Right kidney (tissue), 1 donor: ENCODE results near the gene ANKRD34C.
"Not testable (repeated sequence)": the region's sequence is repeated elsewhere in the genome, so short reads cannot be mapped to it uniquely, and the experiment has no call there.

Experiments used
- DNase-seq: peaks from one replicate; pipeline ENCODE4 v3.0.0-alpha.2; 2016

The ANKRD34C gene

GRCh38 chr15:79310985-79311900 lies 28.7 kb downstream of the ANKRD34C start, which contains the start of gene TMED3:
Gene TMED3, plus strand, starts transcription at chr15:79311112. Its CDS starts 138 bp downstream, at chr15:79311250.
- DNase-seq, result peak; percentile 88

GRCh38 chr15:79311901-79312553 lies 29.5 kb downstream of the ANKRD34C start:
- no peak for DNase-seq

- DNase-seq, result no peak
Observed at GRCh38 chr15:79314186-79314585, 31.7 kb downstream of the ANKRD34C start.

- DNase-seq, result no peak
Observed at GRCh38 chr15:79314811-79315210, 32.3 kb downstream of the ANKRD34C start.

GRCh38 chr15:79315623-79316328 lies 33.3 kb downstream of the ANKRD34C start:
- DNase-seq, result no peak

- no peak for DNase-seq
Observed at GRCh38 chr15:79316864-79317263, 34.3 kb downstream of the ANKRD34C start.

- not testable (repeated sequence) for DNase-seq
Observed at GRCh38 chr15:79319973-79320372, 37.5 kb downstream of the ANKRD34C start.

GRCh38 chr15:79321876-79322275 lies 39.4 kb downstream of the ANKRD34C start:
- no peak for DNase-seq

- DNase-seq, result no peak
Observed at GRCh38 chr15:79322306-79322705, 39.8 kb downstream of the ANKRD34C start.

GRCh38 chr15:79322945-79323344 lies 40.4 kb downstream of the ANKRD34C start:
- no peak for DNase-seq

- DNase-seq, result no peak
Observed at GRCh38 chr15:79329171-79329611, 46.7 kb downstream of the ANKRD34C start.
